GM21619 (cell line): Measurements from ENCODE around the gene CLDN7.
A peak's percentile ranks its signal among the peaks of the same experiment; 100 is the strongest.

Experiments used
- ATAC-seq: cut with Tn5 transposase; IDR thresholded peaks from one replicate; pipeline ENCODE4 v1.9.1; 2021; ENCODE audit not compliant: unreplicated experiment

The CLDN7 gene

DNA sequence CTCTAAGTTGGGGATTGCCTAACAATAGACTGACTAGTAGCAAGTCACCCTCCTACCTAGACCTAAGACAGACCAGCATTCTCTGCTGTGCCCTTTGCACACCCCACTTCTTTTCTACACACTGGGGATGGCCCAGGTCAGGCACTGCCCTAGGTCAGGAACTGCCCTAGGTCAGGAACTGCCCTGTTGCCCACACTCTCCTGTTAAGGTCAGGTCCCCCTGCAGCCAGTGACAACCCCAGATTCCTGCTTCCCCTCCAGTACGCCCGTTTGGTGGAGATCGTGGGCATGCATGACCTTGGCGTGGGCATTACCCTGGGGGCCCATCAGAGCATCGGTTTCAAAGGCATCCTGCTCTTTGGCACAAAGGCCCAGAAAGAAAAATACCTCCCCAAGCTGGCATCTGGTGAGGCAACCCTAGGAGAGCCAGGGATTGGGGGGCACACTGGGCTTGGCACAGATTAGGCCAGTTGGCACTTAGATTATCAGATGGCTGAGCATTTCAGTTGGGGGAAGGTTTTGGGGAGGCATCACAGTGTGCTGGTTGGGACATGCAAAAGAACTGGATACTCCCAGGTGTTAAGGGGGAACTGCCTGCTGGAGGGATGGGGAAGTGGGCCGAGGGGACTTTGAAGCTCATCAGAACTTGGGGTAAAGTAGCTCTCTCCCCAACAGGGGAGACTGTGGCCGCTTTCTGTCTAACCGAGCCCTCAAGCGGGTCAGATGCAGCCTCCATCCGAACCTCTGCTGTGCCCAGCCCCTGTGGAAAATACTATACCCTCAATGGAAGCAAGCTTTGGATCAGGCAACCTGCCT, 40.8 kb downstream of the CLDN7 start:
- ATAC-seq: no peak

DNA sequence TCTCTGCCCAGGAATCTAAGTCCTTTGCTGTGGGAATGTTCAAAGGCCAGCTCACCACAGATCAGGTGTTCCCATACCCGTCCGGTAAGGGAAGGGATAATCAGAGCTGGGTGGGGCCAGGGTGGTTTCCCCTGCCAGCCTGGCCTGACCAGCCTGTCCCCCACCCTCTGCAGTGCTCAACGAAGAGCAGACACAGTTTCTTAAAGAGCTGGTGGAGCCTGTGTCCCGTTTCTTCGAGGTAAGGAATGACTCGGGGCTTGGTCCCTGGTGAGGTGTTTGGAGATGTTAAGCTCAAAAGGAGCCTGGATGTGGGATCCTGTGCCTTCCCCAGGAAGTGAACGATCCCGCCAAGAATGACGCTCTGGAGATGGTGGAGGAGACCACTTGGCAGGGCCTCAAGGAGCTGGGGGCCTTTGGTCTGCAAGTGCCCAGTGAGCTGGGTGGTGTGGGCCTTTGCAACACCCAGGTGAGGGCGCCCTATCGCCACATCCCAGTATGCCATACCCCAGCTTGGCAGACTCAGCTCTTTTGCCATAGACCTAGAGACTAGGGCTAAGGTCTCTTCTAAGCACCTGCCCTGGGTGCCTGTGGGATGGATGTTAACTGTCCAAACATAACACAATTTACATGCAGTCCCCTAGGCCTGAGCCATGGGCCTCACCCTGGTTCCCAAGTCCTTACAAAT, 41.5 kb downstream of the CLDN7 start:
- no peak for ATAC-seq

DNA sequence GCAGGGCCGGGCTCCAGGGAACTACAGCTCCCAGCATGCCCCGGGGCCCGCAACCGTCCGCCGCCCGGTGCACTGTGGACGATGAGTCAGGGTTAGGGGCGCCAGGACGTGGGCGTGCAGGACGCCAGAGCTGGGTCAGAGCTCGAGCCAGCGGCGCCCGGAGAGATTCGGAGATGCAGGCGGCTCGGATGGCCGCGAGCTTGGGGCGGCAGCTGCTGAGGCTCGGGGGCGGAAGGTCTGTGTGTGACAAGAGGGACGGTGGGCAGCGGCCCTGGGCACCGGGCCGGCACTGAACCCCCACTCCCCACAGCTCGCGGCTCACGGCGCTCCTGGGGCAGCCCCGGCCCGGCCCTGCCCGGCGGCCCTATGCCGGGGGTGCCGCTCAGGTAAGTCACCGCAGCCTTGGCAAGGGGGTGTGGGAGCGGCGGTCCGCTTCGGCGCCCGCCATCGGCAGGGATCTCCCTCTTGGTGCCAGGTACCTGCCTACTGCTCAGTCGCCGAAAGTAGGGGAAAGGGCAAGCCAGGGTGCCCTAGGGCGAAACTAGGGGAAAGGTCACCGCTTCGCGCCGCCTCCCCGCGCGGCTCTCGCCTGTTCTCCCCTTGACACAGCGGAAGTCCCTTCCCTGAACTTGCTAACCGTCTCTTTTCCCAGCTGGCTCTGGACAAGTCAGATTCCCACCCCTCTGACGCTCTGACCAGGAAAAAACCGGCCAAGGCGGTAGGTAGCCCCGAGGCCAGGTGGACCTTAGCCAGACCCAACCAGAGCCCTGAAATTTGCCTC, 42.3 kb downstream of the CLDN7 start, which contains the start of the genes ACADVL and DLG4:
ACADVL (plus strand) TSS at position 127 of the 781 bp plus-strand sequence; CDS start at position 174, 47 bp downstream.
DLG4 (minus strand) TSS at position 25 of the 781 bp plus-strand sequence.
- ATAC-seq: peak; percentile 48

DNA sequence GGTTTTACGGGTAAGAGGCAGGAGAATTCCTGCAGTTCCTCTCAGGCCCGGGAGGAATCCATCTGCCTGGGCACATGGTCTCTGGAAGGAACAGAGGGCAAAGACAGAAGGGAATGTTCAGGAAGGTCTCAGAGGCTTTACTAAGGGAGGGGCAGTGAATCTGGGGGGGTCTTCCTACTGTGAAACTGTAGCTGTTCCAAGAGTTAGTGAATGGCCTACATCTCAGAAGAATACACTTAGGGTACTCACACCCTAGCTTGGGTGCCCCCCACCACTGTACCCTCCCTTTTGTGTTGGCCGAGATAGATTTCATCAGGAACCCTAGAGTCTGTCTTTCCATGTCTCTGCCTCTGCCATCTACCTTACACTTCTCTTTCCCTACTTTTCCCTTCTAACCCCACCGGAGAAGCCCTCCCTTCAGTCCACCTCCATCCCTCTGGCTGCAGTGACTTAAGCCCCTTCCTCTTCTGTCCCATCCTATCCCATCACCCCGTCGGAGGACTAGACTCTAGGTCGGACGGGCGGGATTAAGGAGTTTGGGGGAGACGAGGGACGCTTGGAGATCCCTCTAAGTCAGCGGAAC, 43.0 kb downstream of the CLDN7 start:
- ATAC-seq: no peak

DNA sequence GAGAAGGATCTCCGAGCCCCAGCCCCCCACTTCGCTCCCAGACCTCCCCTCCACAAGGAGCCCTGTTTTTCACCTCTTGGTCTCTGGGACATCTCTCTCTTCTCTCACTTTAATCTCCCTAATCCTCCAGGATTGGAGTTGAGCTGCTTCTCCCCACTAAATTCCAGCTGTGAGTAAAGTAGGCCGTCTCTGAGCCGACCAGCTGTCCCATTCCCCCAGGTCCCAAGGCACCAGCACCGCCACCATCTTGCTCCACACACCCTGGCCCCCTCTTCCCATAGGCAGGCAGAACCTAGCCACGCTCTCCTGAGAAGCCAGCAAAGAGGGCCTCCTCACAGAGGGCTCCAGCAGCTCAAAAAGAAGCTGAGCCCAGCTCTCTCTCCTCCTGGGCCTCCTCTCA, 43.5 kb downstream of the CLDN7 start:
- no peak for ATAC-seq

DNA sequence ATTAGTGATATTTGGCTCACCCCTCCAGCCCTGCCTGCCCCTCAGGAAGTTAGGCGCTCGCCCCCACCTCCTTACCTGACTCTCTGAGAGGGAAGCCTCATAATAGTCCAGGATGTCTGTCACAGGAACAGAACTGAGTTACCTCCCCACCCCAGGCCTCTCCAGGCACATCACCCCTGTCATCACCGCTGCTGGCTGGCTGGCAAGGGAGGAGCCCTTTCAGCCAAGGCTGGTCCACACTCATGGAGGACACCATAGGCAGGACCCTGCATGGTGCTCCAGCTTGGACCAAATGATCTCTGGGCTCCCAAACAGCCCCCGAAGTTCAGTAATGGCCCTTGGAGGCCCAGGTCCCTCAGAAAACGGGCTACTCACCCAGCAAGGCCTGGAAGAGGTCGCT, 44.1 kb downstream of the CLDN7 start:
- ATAC-seq: no peak

DNA sequence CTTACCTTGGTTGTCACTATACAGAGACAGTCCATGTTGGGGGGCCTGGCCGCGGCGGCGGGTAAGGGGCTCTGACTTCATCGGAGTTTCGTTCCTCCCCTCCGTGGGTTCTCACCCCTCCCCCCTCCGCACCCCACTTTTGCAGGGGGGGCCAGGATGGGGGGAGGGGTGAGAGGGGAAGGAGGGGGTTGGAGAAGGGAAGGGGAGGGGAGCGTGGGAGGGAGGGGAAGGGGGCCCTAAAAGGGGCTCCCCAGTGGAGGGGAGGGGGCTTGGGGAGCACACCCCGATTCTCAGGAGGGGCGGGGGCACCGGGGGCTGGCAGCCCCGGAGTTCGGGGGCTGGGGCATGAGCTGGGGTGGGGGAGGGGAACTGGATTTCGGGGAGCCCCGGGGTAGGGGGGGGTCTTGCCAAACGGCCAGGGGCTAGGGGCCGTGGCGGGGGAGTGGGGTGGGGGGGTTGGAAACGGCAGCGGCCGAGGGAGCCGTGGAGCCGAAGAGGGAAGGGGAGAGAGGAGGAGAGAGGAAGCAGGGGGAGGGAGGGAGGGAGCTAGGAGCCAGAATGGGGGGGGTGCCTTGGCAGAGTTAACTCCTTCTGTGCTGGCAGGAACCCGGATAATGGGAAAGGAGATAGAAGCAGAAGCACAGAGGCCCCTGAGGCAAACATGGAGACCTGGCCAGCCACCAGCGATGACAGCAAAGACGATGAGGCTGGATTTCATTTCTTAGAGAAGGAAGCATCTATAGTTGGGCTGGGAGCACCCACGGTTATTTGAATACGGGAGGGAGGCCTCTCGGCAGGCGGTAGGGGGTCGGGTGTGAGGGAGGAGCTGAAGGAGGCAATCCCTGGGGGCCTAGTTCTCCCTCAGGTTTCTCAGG, 44.9 kb downstream of the CLDN7 start:
- ATAC-seq: no peak

DNA sequence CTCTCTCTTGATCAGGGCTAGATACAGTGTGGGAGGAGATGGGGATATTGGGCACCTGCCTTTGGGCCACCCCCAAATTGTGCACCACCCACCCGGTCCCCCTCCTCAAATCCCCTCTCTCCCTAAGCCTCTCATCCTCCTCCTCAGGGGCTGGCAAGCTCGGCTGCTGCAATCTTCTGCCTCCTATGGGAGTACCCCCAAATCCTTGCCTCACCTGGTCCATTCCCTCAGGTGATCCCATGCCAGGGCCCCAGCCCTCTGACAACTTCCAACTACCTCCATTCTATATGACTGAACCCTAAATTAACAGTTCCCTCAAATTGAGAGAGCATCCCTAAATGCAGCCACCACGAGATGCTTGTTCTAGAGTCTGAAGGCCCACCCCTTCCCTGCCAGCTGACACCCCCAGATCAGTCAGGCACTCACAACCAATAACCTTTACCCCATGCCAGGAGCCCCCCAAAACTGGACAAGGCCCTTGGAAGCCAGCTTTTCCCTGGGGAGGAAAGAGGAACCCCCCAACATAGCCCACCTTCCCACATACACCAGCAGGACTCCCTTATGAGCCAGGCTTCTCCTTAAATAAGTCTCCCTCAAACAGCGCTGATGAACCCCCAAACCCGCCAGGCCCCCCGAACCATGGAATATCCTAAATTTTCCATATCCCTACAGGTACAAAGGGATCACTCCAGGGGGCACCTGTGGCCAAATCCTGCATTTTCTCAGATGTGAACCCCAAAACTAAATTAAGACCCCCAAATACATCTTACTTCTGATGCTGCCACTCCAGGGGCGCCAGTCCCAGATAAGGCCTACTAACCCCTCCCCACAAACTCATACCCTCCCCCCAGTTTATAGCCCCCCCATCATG, 45.8 kb downstream of the CLDN7 start:
- no peak for ATAC-seq

DNA sequence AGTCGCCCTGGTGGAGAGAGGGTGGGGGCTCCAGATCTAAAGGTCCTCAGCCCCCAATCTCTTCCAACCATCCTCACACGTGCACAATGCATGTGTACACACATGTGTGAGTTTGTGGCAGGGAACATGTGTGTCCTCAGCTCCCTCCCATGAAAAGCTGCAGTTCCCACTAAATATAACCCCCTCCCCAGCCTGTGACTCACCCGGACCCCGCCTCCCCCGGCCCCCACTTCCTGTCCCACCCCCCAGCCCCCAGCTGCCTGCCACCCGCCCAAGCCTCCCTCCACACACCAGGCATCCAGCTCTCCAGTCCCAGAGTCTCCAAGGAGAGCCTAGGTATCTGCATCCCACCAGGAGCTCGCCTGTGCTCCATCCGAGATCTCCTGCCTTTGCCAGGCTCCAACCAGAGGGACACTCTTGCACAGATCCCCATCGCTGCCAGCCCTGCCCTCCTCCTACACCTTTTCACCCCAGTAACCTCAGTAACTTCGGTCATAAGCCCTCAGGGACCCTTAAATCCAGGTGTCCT, 46.6 kb downstream of the CLDN7 start:
- ATAC-seq: no peak

DNA sequence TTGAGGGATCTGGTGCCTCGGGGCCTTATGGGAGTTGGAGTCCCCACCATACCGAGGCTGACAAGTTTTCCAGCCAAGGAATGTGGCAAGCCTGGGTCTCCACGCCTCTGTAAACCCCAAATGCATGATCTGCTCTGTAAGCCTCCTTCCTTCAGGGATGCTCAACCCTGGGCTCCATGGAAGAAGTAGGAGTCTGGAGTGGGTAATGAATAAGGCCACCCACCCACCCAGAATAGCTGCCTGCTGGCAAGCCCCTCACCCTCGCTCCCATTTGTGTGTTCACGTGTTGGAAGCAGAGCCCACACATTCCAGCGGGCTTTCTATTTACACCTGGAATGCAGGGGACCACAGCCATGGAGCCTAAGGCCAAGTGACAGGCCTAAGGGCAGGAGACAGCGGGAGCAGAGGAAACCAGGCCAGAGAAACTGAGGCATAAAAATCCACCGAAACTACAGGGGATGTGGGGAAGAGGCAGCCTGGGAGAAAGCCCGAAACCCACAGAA, 47.1 kb downstream of the CLDN7 start:
- ATAC-seq: no peak

DNA sequence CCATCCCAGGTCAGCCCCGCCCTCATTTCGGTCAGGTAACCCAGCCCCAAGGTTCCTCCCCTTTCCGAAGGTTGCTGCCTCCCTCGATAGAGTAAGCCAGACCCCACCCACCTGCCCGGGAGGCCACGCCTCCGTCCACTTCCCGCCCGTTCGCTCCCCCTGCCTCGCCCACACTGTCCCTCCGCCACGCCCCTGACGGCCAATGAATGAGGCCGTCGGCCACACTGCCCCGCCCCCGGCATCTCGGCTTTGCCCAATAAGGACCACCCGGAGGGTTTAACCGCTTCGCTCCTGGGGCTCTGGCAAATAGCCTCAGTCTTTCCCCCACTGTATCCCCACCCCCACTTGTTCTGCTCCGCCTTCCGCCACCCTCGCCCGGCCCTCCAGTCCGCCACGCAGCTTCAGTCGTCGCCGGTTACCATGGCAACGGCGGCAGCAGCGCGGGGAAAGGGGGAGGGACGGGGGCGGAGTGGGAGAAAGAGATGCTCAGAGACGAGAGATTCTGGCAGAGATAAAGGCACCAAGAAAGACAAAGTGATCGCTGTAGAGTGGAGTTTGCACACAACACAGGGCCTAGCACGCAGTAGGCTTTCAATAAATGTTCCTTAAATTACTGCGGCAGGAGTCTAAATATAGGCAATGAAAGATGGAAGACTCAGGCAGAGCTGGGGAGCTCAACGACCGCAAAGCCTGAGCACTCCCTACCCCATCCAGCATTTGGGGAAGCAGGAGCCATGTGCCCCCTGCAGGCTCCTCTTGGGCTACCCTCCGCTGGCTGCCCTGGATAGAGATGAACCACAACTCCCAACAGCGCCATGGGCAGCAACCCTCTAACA, 47.8 kb downstream of the CLDN7 start:
- peak; percentile 73 for ATAC-seq

DNA sequence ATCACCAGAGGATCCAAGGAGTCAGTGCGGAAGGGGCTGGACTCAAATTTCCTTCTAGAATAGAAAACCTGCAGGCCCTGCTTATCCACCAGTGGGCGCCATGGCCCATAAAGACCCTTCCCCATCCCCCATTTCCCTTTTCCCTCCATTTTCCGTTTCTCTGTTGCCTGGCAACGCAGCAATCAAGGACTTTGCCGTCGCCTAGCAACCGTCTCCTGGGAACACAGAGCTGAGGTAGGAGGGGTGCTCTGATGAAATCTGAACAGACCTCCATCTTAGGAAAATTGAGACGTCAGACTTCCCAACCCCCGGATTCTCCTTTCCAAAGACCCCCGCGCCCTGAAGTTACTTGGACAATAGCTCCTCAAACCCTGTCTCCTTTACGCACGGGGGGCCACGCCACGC, 48.4 kb downstream of the CLDN7 start:
- ATAC-seq: no peak

DNA sequence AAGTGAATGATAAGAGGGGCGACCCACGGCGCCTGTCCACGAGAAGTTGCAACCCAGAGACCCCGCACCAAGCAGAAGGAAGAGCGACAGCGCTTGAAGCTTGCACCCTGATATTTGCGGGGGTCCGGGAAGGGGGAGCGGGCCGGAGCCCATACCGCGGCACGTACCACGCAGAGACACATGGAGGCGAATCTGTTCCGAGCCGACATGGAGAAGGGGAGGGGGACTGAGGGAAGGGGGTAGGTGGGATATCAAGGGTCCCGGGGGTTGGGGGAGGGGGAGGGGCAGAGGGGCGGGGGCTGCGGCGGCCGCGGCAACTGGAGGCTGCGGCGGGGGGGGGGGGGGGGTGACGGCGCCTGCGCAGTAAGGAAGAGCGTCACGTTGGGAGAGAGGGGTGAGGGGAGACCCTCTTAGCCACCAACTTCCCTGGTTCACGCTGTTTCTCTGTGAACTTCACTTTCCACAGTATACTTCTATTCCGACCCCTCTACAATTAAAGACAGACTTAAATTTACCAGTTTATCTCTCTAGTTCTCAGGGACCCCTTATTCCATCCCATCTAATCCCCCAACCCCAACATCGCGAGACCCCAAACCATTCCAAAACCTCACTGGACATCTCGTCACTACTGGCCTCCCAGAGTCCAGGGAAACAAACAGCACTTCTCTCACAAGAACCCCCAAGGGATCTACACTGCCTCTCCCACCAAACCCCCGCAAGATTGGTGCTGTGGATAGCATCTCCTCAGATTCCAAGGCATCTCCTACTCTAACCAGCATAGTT, 50.6 kb downstream of the CLDN7 start:
- ATAC-seq: no peak
